Glutamatergic neuron (in vitro differentiated cells): ENCODE data around the gene MIP. TPM values are rescaled to one million over a fixed set of nuclear protein-coding genes. Genes with fewer than 3 reads are reported as not detected.

Source experiments
- DNase-seq: peaks from one replicate; pipeline ENCODE4 v3.0.0; 2022
- H3K27ac Mint-ChIP-seq: one replicate; pipeline ENCODE4 v1.8.0; 2020; ENCODE audit warnings: mild to moderate bottlenecking, mixed read lengths, inconsistent platforms; ENCODE audit not compliant: unreplicated experiment
- H3K27me3 Mint-ChIP-seq: one replicate; pipeline ENCODE4 v1.8.0; 2020; ENCODE audit warnings: mild to moderate bottlenecking, moderate library complexity, mixed read lengths, inconsistent platforms; ENCODE audit not compliant: unreplicated experiment
- H3K36me3 Mint-ChIP-seq: one replicate; pipeline ENCODE4 v1.8.0; 2020; ENCODE audit warnings: mild to moderate bottlenecking, mixed read lengths, inconsistent platforms; ENCODE audit not compliant: unreplicated experiment
- H3K4me1 Mint-ChIP-seq: one replicate; pipeline ENCODE4 v1.8.0; 2020; ENCODE audit warnings: mild to moderate bottlenecking, low read depth, mixed read lengths, inconsistent platforms; ENCODE audit not compliant: unreplicated experiment
- H3K4me3 Mint-ChIP-seq: one replicate; pipeline ENCODE4 v1.8.0; 2020; ENCODE audit warnings: mild to moderate bottlenecking, mixed read lengths, inconsistent platforms; ENCODE audit not compliant: unreplicated experiment
- H3K9me3 Mint-ChIP-seq: one replicate; pipeline ENCODE4 v1.8.0; 2020; ENCODE audit warnings: mild to moderate bottlenecking, moderate library complexity, mixed read lengths, inconsistent platforms; ENCODE audit not compliant: unreplicated experiment
- CTCF ChIP-seq: fragments of 200-600 bp; sonication (generic); IDR thresholded peaks from one replicate; pipeline ENCODE4 v1.5.0; 2021; ENCODE audit not compliant: partially characterized antibody, unreplicated experiment
- total RNA-seq: library from RNA; stranded (reverse); fragmentation: NEBNext Ultra II Directional; extraction: Animal tissue kit (Norgen Biotek cat#: 25700); gene quantifications from one replicate; pipeline ENCODE4 v1.2.1, GENCODE V29; 2021; ENCODE audit not compliant: unreplicated experiment

MIP gene
- total RNA-seq, 1 donor from 2014 or later = not detected

- Mint-ChIP-seq H3K36me3 (peaks cover 9% of the 10 kb centered on the region), H3K4me1 (peaks cover 4% of the 10 kb centered on the region)
Measured at GRCh38 chr12:56484566-56484965, 30.1 kb upstream of the MIP start.

GRCh38 chr12:56479625-56480024 is 25.2 kb upstream of the MIP start:
- TF ChIP-seq CTCF = no peak
- Mint-ChIP-seq H3K27me3 (peaks cover 2% of the 10 kb centered on the region), H3K4me1 (no peaks in the 10 kb centered on the region), H3K9me3 (peaks cover 1% of the 10 kb centered on the region), H3K36me3 (no peaks in the 10 kb centered on the region), H3K27ac (no peak overlapping the region), H3K4me3 (no peak overlapping the region)
- DNase-seq = no peak

More at GRCh38 chr12:56484566-56484965, 30.1 kb upstream of the MIP start:
- Mint-ChIP-seq H3K27me3 (peaks cover 19% of the 10 kb centered on the region), H3K27ac (no peak overlapping the region), H3K4me3 (no peak overlapping the region), H3K9me3 (peaks cover 3% of the 10 kb centered on the region)
- no peak for TF ChIP-seq CTCF
- no peak for DNase-seq

- Mint-ChIP-seq H3K9me3 (peaks cover 1% of the 10 kb centered on the region), H3K27ac (no peak overlapping the region), H3K4me3 (no peak overlapping the region), H3K4me1 (no peaks in the 10 kb centered on the region), H3K36me3 (no peaks in the 10 kb centered on the region), H3K27me3 (peaks cover 5% of the 10 kb centered on the region)
- no peak for TF ChIP-seq CTCF
- no peak for DNase-seq
Measured at GRCh38 chr12:56477521-56478225, 23.2 kb upstream of the MIP start.

DNA sequence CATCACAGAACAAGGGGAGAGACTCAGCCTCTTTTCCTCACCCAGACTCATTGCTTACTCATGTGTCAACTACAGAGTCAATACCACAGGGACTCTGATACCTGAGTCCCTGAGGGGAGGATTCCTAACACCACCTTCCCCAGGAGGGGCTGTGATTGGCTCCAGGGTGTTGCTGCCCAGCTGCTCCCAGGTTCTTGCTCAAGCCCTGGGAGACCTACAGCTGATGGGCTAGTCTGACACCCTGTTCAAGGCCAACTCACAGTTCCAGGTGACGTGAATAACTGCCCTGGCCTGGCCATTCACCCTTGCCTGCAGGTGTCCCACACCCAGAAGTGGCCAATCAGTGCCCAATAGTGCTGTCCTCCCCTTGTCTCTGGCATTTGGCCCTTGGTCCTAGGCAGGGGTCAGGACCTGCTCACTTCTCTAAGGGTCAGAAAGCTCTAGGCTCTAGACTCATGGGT is 22.5 kb upstream of the MIP start:
- H3K9me3 Mint-ChIP-seq = peaks cover 1% of the 10 kb centered on the region
- no peak overlapping the region for H3K27ac Mint-ChIP-seq
- H3K36me3 Mint-ChIP-seq = no peaks in the 10 kb centered on the region
- no peak overlapping the region for H3K4me3 Mint-ChIP-seq
- peaks cover 5% of the 10 kb centered on the region for H3K27me3 Mint-ChIP-seq
- DNase-seq = no peak
- no peaks in the 10 kb centered on the region for H3K4me1 Mint-ChIP-seq
- no peak for TF ChIP-seq CTCF

DNA sequence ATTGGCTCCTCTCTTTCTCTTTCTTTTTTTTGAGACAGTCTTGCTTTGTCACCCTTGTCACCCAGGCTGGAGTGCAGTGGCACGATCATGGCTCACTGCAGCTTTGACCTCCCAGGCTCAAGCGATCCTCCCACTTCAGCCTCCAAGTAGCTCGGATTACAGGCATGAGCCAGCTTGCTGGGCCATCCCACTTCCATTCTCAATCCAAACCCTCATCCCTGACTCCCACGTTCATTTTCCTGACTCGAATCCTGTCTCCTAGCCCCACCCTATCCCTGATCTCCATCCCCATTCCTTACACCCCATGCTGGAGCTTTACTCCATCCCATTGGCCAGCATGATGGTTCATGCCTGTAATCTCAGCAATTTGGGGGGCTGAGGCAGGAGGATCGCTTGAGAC is 21.7 kb upstream of the MIP start:
- DNase-seq = no peak
- Mint-ChIP-seq H3K4me3 (no peak overlapping the region), H3K9me3 (peaks cover 1% of the 10 kb centered on the region), H3K27ac (no peak overlapping the region), H3K4me1 (no peaks in the 10 kb centered on the region), H3K36me3 (no peaks in the 10 kb centered on the region), H3K27me3 (peaks cover 5% of the 10 kb centered on the region)
- no peak for TF ChIP-seq CTCF
